WTC11 (cell line): ENCODE measurements around the gene MET.

Source experiments
- ATF3 ChIP-seq: sonication (generic); formaldehyde crosslinking; conservative IDR thresholded peaks from 2 replicates; pipeline ENCODE4 v1.8.1; 2022; ENCODE audit warnings: mild to moderate bottlenecking, missing genetic modification reagents
- CTCF ChIP-seq: fragments of 200-600 bp; IDR thresholded peaks from 2 replicates; pipeline ENCODE4 v1.8.0; 2022; ENCODE audit warnings: antibody characterized with exemption
- E2F4 ChIP-seq: sonication (generic); formaldehyde crosslinking; IDR thresholded peaks from 2 replicates; pipeline ENCODE4 v1.8.1; 2022; ENCODE audit warnings: low read depth, mild to moderate bottlenecking, moderate library complexity, missing genetic modification reagents, borderline replicate concordance
- EMX1 ChIP-seq: fragments of 250-450 bp; sonication (Bioruptor Pico); IDR thresholded peaks from 2 replicates; pipeline ENCODE4 v1.8.0; 2021; ENCODE audit warnings: mild to moderate bottlenecking
- FOXK1 ChIP-seq: sonication (generic); formaldehyde crosslinking; IDR thresholded peaks from 2 replicates; pipeline ENCODE4 v1.8.0; 2022; ENCODE audit warnings: mild to moderate bottlenecking, moderate library complexity, missing genetic modification reagents
- GABPB1 ChIP-seq: sonication (generic); formaldehyde crosslinking; IDR thresholded peaks from 2 replicates; pipeline ENCODE4 v1.8.1; 2023; ENCODE audit warnings: mild to moderate bottlenecking, missing genetic modification reagents
- KAT7 ChIP-seq: sonication (generic); formaldehyde crosslinking; IDR thresholded peaks from 2 replicates; pipeline ENCODE4 v1.8.1; 2023; ENCODE audit warnings: missing genetic modification reagents, mild to moderate bottlenecking, borderline replicate concordance
- NFATC4 ChIP-seq: fragments of 250-450 bp; sonication (Bioruptor Pico); IDR thresholded peaks from 2 replicates; pipeline ENCODE4 v1.9.0; 2021; ENCODE audit warnings: mild to moderate bottlenecking
- NR2C2 ChIP-seq: sonication (generic); formaldehyde crosslinking; IDR thresholded peaks from 2 replicates; pipeline ENCODE4 v1.8.0; 2022; ENCODE audit warnings: mild to moderate bottlenecking, missing genetic modification reagents
- SP1 ChIP-seq: sonication (generic); formaldehyde crosslinking; conservative IDR thresholded peaks from 2 replicates; pipeline ENCODE4 v1.8.1; 2022; ENCODE audit warnings: missing genetic modification reagents
- USF2 ChIP-seq: sonication (generic); formaldehyde crosslinking; IDR thresholded peaks from 2 replicates; pipeline ENCODE4 v1.8.1; 2023; ENCODE audit warnings: mild to moderate bottlenecking, missing genetic modification reagents, moderate library complexity
- ZNF416 ChIP-seq: fragments of 250-450 bp; sonication (Bioruptor Pico); IDR thresholded peaks from 2 replicates; pipeline ENCODE4 v1.9.0; 2021; ENCODE audit warnings: mild to moderate bottlenecking, inconsistent platforms
- TF ChIP-seq, protein P1 (sequence below): sonication (generic); formaldehyde crosslinking; IDR thresholded peaks from 2 replicates; pipeline ENCODE4 v1.8.1; 2022; ENCODE audit warnings: low read depth, missing genetic modification reagents, borderline replicate concordance
- TF ChIP-seq, protein P2 (sequence below): sonication (generic); formaldehyde crosslinking; IDR thresholded peaks from 2 replicates; pipeline ENCODE4 v1.8.0; 2022; ENCODE audit warnings: mild to moderate bottlenecking, missing genetic modification reagents

DNA sequence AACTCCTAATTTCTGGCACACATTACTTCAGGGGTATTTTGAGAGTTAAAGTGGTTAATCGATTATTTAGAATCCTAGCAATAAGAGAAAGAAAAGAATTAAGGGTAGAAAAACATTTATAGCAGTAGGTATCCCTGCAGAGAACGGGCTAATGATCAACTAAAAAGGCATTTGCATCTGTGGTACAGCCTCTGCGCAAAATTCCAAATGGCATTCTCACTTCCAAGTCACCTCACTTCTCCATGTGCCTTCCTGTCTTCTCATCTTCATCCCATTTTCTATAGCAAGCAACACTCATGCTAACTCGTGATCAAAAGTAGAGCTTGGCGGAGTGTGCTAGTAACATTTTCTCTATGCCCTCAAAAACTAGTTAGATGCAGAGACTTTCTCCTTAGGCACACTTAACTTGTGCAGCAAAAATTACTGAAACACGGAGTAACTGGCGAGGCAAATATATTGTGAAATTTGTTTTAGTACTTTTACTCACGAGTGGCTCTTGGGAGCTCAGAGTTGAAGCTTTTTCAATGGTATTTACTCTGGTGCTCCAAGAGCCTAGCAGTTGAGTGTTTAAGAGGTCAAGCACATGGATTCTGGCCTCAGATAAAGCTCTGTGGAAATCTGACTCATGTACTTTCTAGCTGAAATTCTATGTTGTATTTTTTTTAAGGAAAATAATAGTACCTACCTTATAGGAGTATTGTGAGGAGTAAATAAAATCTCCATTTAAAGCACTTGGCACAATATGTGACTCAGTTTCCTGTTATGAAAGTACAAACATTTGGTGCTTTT, 65.1 kb downstream of the MET start:
- no peak for TF ChIP-seq EMX1 (CRISPR knock-in tag)
- no peak for TF ChIP-seq CTCF
- no peak for TF ChIP-seq NFATC4 (CRISPR knock-in tag)
- no peak for TF ChIP-seq ATF3
- TF ChIP-seq FOXK1 (CRISPR knock-in tag): no peak
- TF ChIP-seq GABPB1: no peak
- no peak for TF ChIP-seq KAT7 (CRISPR knock-in tag)
- no peak for TF ChIP-seq E2F4 (CRISPR knock-in tag)
- TF ChIP-seq, protein P1, sequence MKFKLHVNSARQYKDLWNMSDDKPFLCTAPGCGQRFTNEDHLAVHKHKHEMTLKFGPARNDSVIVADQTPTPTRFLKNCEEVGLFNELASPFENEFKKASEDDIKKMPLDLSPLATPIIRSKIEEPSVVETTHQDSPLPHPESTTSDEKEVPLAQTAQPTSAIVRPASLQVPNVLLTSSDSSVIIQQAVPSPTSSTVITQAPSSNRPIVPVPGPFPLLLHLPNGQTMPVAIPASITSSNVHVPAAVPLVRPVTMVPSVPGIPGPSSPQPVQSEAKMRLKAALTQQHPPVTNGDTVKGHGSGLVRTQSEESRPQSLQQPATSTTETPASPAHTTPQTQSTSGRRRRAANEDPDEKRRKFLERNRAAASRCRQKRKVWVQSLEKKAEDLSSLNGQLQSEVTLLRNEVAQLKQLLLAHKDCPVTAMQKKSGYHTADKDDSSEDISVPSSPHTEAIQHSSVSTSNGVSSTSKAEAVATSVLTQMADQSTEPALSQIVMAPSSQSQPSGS: no peak
- TF ChIP-seq SP1 (CRISPR knock-in tag): no peak
- TF ChIP-seq NR2C2: no peak
- TF ChIP-seq USF2: no peak
- no peak for TF ChIP-seq ZNF416 (CRISPR knock-in tag)
- TF ChIP-seq, protein P2, sequence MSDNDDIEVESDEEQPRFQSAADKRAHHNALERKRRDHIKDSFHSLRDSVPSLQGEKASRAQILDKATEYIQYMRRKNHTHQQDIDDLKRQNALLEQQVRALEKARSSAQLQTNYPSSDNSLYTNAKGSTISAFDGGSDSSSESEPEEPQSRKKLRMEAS (CRISPR knock-in tag): no peak
